Amygdala (tissue), 56 donors: ENCODE results near the gene SLC20A1.
"Not testable (repeated sequence)": the region's sequence is repeated elsewhere in the genome, so short reads cannot be mapped to it uniquely, and the experiment has no call there.

Experiments
- DNase-seq, 56 donors: peaks; one replicate each; lab custom pipeline; 2025; lab: John Stamatoyannopoulos, UW

The SLC20A1 gene

DNA sequence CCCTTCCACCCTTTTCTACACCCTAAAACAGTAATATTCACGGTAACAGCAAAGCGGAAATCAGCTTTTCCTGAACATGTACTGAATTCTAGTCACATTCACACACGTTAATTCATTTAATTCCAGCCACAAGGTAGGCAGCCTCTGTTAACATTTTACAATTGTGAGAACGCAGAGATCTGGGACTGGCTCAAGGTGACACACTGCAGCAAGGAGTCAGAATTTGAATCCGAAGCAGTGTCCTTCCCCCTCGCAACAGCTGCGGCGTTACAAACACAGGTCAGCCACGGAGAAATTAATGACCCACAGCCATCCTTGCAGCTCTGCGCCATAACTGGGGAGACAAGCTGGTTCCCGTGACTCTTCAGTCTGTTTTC is 818 bp upstream of the SLC20A1 start:
- DNase-seq: peak in 1 of 56 donors; percentile 78

GRCh38 chr2:112646102-112646719 is 472 bp downstream of the SLC20A1 start:
- DNase-seq: peak in 15 of 56 donors; percentile 37 to 74 (median 56)

GRCh38 chr2:112646791-112647689 is 1.3 kb downstream of the SLC20A1 start:
- peak in 1 of 56 donors; percentile 17 for DNase-seq

DNA sequence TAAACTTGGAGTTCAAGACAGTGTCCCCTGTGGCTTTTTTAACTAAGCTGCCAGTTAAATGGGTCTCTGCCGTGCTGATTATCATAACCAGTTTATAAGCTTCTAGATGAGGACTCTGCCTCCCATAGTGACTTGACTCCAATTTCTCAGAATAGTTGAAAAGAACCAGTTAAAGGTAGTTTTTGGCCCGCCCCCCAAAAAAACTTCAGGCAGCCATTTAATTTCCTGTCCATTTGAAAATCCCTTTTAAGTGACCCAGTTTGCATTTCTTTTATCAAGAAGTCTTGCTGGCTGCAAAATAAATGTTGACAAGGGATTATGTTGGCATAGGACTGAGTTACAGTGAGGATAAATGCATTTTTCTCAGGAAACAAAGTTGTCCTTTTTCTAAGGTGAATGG is 2.3 kb downstream of the SLC20A1 start:
- no peak for DNase-seq

GRCh38 chr2:112656679-112657078 is 10.9 kb downstream of the SLC20A1 start:
- DNase-seq: no peak

DNA sequence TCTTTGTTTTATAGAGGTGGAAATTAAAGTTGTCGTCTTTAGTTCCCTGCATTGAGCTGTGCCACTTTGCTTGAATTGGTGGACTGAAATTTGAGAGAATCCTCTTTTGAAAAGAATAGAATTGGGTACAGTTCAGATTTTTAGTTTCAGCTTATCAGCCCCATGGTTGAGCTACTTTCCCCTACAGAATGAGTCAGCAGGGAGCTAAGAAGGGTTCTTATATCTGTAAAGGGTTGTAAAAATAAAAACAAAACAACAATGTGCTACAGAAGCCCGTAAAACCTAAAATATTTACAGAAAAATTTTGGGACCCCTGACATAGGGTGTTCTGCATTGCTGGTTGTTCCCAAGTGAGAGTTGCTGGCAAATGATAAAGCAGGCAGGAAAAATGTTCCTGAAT is 12.6 kb downstream of the SLC20A1 start:
- no peak for DNase-seq

DNA sequence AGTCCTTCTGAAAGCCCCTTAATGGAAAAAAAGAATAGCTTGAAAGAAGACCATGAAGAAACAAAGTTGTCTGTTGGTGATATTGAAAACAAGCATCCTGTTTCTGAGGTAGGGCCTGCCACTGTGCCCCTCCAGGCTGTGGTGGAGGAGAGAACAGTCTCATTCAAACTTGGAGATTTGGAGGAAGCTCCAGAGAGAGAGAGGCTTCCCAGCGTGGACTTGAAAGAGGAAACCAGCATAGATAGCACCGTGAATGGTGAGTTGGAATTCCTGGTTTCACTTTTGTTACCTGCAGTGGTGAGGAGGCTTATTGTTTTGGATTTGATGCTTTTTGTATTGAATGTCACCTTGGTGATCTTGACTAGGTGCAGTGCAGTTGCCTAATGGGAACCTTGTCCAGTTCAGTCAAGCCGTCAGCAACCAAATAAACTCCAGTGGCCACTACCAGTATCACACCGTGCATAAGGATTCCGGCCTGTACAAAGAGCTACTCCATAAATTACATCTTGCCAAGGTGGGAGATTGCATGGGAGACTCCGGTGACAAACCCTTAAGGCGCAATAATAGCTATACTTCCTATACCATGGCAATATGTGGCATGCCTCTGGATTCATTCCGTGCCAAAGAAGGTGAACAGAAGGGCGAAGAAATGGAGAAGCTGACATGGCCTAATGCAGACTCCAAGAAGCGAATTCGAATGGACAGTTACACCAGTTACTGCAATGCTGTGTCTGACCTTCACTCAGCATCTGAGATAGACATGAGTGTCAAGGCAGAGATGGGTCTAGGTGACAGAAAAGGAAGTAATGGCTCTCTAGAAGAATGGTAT is 13.3 kb downstream of the SLC20A1 start:
- DNase-seq: no peak

DNA sequence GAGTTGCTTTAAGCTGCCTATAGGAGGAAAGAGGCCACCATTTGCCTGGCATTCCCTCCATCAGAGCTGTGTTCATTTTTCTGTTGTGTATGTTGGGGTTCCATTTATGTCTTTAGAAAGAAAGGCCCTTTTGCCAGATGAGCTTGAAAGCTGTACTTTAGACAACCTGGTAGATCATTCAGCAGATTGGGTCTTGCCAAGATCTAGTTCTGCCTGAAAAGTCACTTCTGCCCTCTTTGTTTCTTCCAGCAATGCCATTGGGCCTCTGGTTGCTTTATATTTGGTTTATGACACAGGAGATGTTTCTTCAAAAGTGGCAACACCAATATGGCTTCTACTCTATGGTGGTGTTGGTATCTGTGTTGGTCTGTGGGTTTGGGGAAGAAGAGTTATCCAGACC is 14.4 kb downstream of the SLC20A1 start:
- DNase-seq: no peak

DNA sequence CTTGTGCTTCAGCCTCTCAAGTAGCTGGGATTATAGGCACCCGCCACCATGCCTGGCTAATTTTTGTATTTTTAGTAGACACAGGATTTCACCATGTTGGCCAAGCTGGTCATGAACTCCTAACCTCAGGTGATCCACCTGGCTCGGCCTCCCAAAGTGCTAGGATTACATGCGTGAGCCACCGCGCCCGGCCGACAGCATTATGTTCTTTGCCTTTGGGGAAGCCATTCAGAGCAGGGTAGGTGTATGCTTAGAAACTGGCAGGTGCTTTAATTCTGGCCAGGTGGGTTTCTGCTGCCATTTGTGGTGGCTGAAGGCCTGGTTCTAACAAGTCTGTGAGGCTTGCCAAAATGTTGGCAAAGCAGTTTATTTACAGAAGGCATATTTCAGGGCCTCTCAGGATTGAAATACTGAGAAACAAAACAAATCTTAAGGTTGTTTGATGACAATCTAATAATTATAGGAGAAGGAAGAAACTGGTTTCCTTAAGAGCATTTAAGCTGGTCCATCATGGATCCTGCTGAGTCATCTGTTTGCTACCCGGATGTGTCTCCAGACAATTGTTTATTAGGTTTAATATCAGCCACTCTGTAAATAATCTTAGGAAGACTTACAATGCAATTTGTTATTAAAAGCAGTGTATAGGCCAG is 16.0 kb downstream of the SLC20A1 start:
- DNase-seq: no peak

GRCh38 chr2:112662704-112663103 is 17.0 kb downstream of the SLC20A1 start:
- DNase-seq: no peak

- DNase-seq: no peak
Observed at GRCh38 chr2:112664689-112665088, 18.9 kb downstream of the SLC20A1 start.

DNA sequence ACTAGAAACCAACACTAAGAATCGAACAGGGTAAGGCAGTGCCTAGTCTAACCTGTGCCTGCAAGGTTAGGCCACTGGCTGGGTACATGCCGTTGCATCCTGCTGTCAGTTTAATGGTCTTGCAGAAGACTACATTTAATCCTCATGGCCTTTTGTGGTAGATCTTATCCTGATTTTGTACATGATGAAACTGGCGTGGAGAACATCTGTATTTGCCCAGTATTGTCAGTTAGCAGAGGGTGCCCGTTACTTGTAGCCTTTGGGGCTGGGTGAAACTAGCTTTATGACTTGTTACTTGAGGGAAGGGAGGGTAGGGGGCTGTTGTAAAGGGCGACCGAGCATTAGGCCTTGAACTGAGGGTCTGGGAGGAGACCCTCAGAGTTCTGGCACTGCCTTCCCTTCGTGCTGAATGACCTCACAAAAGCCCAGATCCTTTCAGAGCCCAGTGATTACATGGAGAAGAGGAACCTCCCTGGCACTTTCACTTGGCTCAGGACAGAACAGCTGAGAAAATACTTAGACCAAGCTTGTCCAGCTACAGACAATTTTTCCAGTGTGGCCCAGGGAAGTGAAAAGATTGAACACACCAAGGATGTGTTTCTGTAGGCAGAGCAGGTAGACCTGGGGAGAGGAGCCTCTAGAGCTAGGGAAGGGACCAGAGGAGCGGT is 19.5 kb downstream of the SLC20A1 start:
- DNase-seq: no peak

- DNase-seq: no peak
Observed at GRCh38 chr2:112666761-112667122, 21.0 kb downstream of the SLC20A1 start.

GRCh38 chr2:112667540-112667939 is 21.8 kb downstream of the SLC20A1 start:
- not testable (repeated sequence) for DNase-seq

- no peak for DNase-seq
Observed at GRCh38 chr2:112669667-112670066, 23.9 kb downstream of the SLC20A1 start.

DNA sequence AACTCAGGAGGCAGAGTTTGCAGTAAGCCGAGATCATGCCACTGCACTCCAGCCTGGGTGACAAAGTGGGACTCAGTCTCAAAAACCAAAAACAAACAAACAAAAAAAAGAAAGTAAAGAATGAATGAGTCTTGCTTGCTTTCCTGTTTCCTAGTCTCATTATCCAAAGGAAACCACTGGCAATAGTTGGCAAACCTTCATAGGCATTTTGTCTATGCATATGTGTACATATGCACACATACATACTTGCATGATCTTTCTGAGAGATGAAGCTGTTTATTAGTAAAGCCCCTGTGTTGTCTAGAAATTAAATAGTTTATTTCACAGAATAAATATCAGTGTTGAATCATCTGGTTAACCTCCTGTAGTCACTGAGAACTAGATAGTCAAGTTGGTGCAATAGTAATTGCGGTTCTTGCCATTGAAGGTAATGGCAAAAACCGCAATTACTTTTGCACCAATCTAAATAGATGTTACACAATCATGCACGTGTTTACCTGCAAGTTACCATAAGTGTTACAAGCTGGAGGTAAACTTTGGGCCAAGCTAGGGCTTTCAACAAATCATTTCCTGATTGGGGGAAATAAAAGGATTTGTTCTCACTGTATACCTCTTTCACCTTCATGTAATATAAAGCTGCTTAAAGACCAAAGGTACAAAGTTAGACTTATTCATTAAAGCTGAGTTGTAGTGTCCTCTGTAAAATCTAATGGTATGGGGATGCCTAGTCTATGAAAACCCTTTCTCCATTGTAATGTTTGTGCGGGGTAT is 24.7 kb downstream of the SLC20A1 start:
- DNase-seq: no peak

DNA sequence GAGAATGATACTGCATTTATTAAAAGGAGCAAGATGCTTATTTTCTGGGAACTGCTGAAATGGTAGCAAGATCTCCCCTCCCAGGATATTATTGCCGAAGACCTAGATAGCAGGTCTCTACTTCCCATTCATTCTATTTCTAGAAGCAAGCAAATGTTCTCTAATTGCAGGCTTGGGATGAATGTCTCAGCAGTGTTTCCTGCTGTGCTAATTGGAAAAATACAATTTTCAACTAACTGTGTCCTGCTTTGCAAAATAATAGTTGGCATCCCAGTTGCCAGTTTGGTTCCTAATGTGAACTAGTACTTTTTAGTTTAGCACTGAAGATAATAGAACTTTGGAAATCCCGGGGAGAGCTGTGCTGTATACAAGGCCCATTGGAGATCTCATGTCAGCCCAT is 26.1 kb downstream of the SLC20A1 start:
- DNase-seq: no peak

DNA sequence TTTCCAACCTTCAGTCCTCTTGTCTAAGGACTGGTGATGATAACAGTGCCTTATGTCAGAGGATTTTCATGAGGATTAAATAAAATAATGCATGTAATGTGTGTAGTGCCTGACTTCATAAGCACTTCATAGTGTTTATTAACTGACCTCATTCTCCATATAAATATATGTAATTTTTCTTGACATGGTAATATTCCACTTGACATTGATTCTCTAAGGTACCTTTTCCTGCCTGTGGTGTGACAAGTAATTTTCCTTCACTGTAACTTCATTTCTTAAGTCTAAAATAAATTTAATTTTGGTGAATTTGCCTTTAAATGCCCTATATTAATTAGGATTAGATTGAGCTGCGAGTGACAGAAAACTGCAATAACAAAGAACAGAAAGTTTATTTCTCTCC is 27.3 kb downstream of the SLC20A1 start:
- no peak for DNase-seq

GRCh38 chr2:112674229-112674628 is 28.5 kb downstream of the SLC20A1 start:
- DNase-seq: peak in 18 of 56 donors; percentile 10 to 49 (median 21)
